ENCODE results near the gene SDF4. TPM values are rescaled to one million over a fixed set of nuclear protein-coding genes. Genes with fewer than 3 reads are reported as not detected.

Gene SDF4
- total RNA-seq, 2 donors from 2014 or later, result 89.2 to 97.6 TPM

DNA sequence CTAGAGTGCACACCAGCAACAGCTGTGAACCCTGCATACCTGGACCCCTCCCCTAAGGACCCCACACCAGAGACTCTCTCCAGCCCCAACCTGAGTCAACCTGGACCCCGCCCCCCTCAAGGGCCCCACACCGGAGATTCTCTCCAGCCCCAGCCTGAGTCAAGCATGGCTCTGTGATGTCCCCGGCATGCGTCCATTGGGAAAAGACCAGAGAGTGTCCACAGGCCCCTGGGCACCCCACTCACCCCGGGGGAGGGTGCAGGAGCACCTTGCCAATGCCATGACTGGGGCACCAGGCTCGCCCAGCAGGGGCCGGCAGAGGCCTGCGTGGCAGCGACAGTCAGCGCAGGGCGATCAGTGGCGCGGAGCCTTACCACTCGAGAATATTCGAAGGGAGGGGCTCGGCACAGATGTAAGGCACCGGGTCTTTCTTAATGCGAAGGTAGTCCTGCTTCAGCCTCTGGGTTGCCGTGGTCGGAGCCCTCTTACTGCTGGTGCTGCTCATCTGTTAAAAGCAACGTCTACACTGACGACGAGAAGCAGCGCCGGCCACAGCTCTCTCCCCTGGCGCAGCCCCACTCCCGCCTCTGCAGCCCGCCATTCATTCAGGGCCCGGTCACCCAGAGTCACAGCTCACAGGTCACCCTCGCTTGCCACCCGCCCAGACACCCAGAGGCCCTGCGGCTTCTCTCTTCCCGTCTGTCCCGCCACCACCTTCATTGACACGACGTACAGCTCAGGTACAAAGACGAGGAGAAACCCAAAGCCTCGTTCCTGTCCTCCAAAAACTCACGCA lies 35.9 kb upstream of the SDF4 start:
- no peak for ATAC-seq
- peaks cover 0 to 6% of the 10 kb centered on the region in 2 donors for H3K36me3 ChIP-seq (replicated peaks in 1 of 2; ENCODE audit: insufficient read depth in 1 of 2, low read depth in 2 of 2)
- no peak for TF ChIP-seq POLR2A (IDR thresholded peaks at IDR 0.05)
- TF ChIP-seq, protein P1, sequence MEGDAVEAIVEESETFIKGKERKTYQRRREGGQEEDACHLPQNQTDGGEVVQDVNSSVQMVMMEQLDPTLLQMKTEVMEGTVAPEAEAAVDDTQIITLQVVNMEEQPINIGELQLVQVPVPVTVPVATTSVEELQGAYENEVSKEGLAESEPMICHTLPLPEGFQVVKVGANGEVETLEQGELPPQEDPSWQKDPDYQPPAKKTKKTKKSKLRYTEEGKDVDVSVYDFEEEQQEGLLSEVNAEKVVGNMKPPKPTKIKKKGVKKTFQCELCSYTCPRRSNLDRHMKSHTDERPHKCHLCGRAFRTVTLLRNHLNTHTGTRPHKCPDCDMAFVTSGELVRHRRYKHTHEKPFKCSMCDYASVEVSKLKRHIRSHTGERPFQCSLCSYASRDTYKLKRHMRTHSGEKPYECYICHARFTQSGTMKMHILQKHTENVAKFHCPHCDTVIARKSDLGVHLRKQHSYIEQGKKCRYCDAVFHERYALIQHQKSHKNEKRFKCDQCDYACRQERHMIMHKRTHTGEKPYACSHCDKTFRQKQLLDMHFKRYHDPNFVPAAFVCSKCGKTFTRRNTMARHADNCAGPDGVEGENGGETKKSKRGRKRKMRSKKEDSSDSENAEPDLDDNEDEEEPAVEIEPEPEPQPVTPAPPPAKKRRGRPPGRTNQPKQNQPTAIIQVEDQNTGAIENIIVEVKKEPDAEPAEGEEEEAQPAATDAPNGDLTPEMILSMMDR (IDR thresholded peaks at IDR 0.05), result no peak
- H3K27me3 ChIP-seq, result no peaks in the 10 kb centered on the region
- DNase-seq, result no peak
- WGBS, 2 donors, result 92 to 95% methylated on average over 25 to 39 of the region's 39 CpGs
- peaks cover 27% of the 10 kb centered on the region for H3K4me1 ChIP-seq
- no peak overlapping the region for H3K4me3 ChIP-seq
- H3K9me3 ChIP-seq, result no peaks in the 10 kb centered on the region
- intact Hi-C loops (cut with DNase I), result no loop called here
- no peak overlapping the region for H3K27ac ChIP-seq

DNA sequence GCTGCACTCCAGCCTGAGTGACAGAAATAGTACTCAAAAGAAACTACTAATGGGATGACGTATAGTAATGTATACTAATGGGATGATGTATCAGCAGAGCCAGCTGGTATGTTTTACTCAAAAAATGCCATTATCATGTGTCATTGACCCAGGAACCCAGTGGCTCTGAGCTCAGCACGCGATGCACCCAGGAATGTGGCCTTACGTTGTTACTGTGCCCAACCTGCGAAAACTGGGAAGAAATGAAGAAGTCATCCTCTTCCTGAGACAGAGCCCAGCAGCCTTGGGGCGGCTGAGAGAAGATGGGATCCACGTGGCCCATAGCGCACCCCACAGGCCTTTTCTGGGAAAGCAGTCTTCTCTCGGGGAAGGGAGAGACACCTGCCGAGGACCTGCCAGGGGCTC lies 33.1 kb upstream of the SDF4 start:
- 90 to 93% methylated on average over 10 of the region's 10 CpGs for WGBS, 2 donors
- no peak for TF ChIP-seq POLR2A (IDR thresholded peaks at IDR 0.05)
- TF ChIP-seq, protein P1 (IDR thresholded peaks at IDR 0.05), result no peak

DNA sequence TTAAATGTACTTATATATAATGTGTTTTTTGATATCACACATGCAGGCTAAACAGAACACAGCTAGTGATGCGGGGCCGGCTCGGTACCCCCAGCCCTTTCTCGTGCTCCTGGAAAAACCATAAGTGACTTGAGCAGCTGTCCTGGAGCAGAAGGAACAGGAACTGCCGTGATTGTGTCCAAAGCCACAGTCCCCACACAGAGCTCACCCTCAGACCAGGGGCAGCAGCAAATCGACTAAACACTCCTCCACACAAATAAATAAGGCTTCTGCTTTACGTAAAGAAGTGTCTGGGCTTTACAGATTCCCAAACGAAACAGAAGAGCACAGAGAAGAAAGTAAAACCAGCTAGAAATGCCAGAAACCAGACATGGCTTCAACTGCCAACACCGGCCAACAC lies 32.2 kb upstream of the SDF4 start:
- Histone ChIP-seq H3K27me3 (no peaks in the 10 kb centered on the region), H3K27ac (no peak overlapping the region), H3K4me3 (no peak overlapping the region), H3K36me3 (replicated peaks in 1 of 2; ENCODE audit: insufficient read depth in 1 of 2, low read depth in 2 of 2) (peaks cover 11 to 22% of the 10 kb centered on the region in 2 donors), H3K9me3 (no peaks in the 10 kb centered on the region), H3K4me1 (no peaks in the 10 kb centered on the region)
- no peak for ATAC-seq
- TF ChIP-seq, protein P1 (IDR thresholded peaks at IDR 0.05), result no peak
- no peak for TF ChIP-seq POLR2A (IDR thresholded peaks at IDR 0.05)
- intact Hi-C loops (cut with DNase I), result no loop called here
- no peak for DNase-seq
- 85 to 90% methylated on average over 9 of the region's 9 CpGs for WGBS, 2 donors

More for the DNA sequence above, 33.1 kb upstream of the SDF4 start:
- intact Hi-C loops (cut with DNase I), result no loop called here
- ATAC-seq (no peak), DNase-seq (no peak)
- Histone ChIP-seq H3K27me3 (no peaks in the 10 kb centered on the region), H3K36me3 (replicated peaks in 1 of 2; ENCODE audit: insufficient read depth in 1 of 2, low read depth in 2 of 2) (peaks cover 11 to 19% of the 10 kb centered on the region in 2 donors), H3K4me3 (no peak overlapping the region), H3K4me1 (no peaks in the 10 kb centered on the region), H3K27ac (no peak overlapping the region), H3K9me3 (no peaks in the 10 kb centered on the region)

DNA sequence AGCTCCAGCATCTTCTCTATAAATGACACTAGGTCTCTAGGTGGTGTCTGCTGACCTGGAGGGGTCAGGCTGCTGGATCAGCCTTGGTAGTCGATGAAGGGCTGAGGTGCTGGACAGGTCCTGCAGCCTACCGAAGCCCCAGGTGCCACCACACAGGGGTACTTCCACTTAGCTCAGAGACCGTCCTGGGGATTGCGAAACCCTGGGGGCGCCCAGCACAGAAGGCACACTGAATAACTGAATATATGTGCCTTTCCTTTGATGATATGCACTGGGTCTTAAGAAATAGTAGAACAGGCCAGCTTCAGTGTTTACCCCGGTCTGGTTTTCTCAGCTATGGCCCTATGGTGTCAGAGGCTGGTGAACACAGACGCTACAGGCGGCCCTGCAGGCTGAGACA lies 31.0 kb upstream of the SDF4 start:
- Histone ChIP-seq H3K4me1 (no peaks in the 10 kb centered on the region), H3K36me3 (replicated peaks in 1 of 2; ENCODE audit: insufficient read depth in 1 of 2, low read depth in 2 of 2) (peaks cover 11 to 24% of the 10 kb centered on the region in 2 donors), H3K27ac (no peak overlapping the region), H3K27me3 (no peaks in the 10 kb centered on the region), H3K9me3 (no peaks in the 10 kb centered on the region), H3K4me3 (no peak overlapping the region)
- intact Hi-C loops (cut with DNase I), result no loop called here
- 87 to 94% methylated on average over 4 to 8 of the region's 8 CpGs for WGBS, 2 donors
- no peak for ATAC-seq
- DNase-seq, result no peak
- TF ChIP-seq POLR2A (IDR thresholded peaks at IDR 0.05), result no peak
- TF ChIP-seq, protein P1 (IDR thresholded peaks at IDR 0.05), result no peak

DNA sequence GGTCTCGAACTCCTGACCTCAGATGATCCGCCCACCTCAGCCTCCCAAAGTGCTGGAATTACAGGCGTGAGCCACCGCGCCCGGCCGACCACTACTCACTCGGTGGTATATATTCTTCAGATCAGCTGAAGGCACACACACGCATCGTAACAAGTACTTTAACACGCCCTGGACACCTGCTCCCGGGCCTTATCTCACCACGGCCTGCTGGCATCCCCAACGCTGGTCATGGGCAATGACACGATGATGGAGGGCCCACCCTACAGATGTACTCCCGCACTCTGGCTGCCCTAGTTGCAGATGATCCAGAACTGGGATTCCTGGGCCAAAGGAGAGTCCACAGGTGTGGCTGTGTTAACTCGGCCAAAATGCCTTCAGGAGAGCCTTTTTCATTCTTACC lies 30.3 kb upstream of the SDF4 start:
- Histone ChIP-seq H3K36me3 (replicated peaks in 1 of 2; ENCODE audit: insufficient read depth in 1 of 2, low read depth in 2 of 2) (peaks cover 11 to 24% of the 10 kb centered on the region in 2 donors), H3K4me1 (no peaks in the 10 kb centered on the region), H3K27ac (no peak overlapping the region), H3K4me3 (no peak overlapping the region), H3K27me3 (no peaks in the 10 kb centered on the region), H3K9me3 (no peaks in the 10 kb centered on the region)
- no peak for TF ChIP-seq POLR2A (IDR thresholded peaks at IDR 0.05)
- TF ChIP-seq, protein P1 (IDR thresholded peaks at IDR 0.05), result no peak
- intact Hi-C loops (cut with DNase I), result no loop called here
- DNase-seq (no peak), ATAC-seq (no peak)
- WGBS, 2 donors, result 87 to 93% methylated on average over 6 to 17 of the region's 17 CpGs
